IMR-90 (cell line): ENCODE measurements around the gene KATNBL1.

Experiments used
- BHLHE40 ChIP-seq: fragments of 150-350 bp; IDR thresholded peaks from 2 replicates; pipeline ENCODE4 v1.6.1; 2016; ENCODE audit warnings: mild to moderate bottlenecking, low read depth, low read length
- CEBPB ChIP-seq: IDR thresholded peaks from 2 replicates; pipeline ENCODE4 v1.6.1; 2012; ENCODE audit warnings: low read depth, low read length, improper control_type of control experiment
- CHD1 ChIP-seq: IDR thresholded peaks from 2 replicates; pipeline ENCODE4 v1.6.1; 2012; ENCODE audit warnings: low read depth, low read length, improper control_type of control experiment
- CTCF ChIP-seq: conservative IDR thresholded peaks from 2 replicates; pipeline ENCODE4 v1.5.1; 2012; ENCODE audit warnings: mild to moderate bottlenecking, low read depth, low read length, improper control_type of control experiment
- ELK1 ChIP-seq: fragments of 150-350 bp; IDR thresholded peaks from 2 replicates; pipeline ENCODE4 v1.6.1; 2016; ENCODE audit warnings: low read depth, mild to moderate bottlenecking, low read length, moderate library complexity, borderline replicate concordance
- MAFK ChIP-seq: IDR thresholded peaks from 2 replicates; pipeline ENCODE4 v1.6.1; 2012; ENCODE audit warnings: low read depth, low read length, improper control_type of control experiment
- MAZ ChIP-seq: IDR thresholded peaks from 2 replicates; pipeline ENCODE4 v1.6.1; 2012; ENCODE audit warnings: low read depth, mild to moderate bottlenecking, low read length, improper control_type of control experiment, moderate library complexity, borderline replicate concordance
- MXI1 ChIP-seq: IDR thresholded peaks from 2 replicates; pipeline ENCODE4 v1.6.1; 2012; ENCODE audit warnings: low read depth, mild to moderate bottlenecking, low read length, moderate library complexity, borderline replicate concordance
- POLR2A ChIP-seq: IDR thresholded peaks from 2 replicates; pipeline ENCODE4 v1.6.1; 2012; ENCODE audit warnings: mild to moderate bottlenecking, low read depth, low read length
- RAD21 ChIP-seq: IDR thresholded peaks from 2 replicates; pipeline ENCODE4 v1.6.1; 2012; ENCODE audit warnings: low read length, improper control_type of control experiment
- RCOR1 ChIP-seq: IDR thresholded peaks from 2 replicates; pipeline ENCODE4 v1.6.1; 2012; ENCODE audit warnings: mild to moderate bottlenecking, low read length, improper control_type of control experiment; ENCODE audit not compliant: insufficient replicate concordance
- RFX5 ChIP-seq: IDR thresholded peaks from 2 replicates; pipeline ENCODE4 v1.8.0; 2012; ENCODE audit warnings: low read depth, mild to moderate bottlenecking, low read length, moderate library complexity
- SMC3 ChIP-seq: fragments of 150-350 bp; IDR thresholded peaks from 2 replicates; pipeline ENCODE4 v1.6.1; 2016; ENCODE audit warnings: low read depth, mild to moderate bottlenecking, antibody characterized with exemption, low read length, moderate library complexity

- TF ChIP-seq CTCF (no peak), RCOR1 (no peak), POLR2A (no peak), MAZ (no peak), SMC3 (no peak), RFX5 (no peak), MAFK (no peak), RAD21 (no peak), MXI1 (no peak), ELK1 (no peak), CHD1 (no peak), CEBPB (no peak), BHLHE40 (no peak)
Observed at GRCh38 chr15:34185666-34186065, 24.2 kb downstream of the KATNBL1 start.
